ENCODE data around the gene PLCH1.

GRCh38 chr3:155747286-155747945, 2.5 kb upstream of the PLCH1 start:
- TF ChIP-seq CTCF (IDR thresholded peaks at IDR 0.05) = no peak
- no peak for TF ChIP-seq POLR2A (IDR thresholded peaks at IDR 0.05)
